Ovary (tissue), 9 donors: Measurements from ENCODE around the gene CYP27B1. TPM values are rescaled to one million over a fixed set of nuclear protein-coding genes. Genes with fewer than 3 reads are reported as not detected.

Source experiments
- DNase-seq, 5 donors: peaks; one replicate each; pipeline ENCODE4 v3.0.0-alpha.2; 2019 to 2020
- H3K27ac ChIP-seq, 2 donors: fragments of 200-600 bp; one replicate each; pipeline versions ENCODE4 v1.5.1 to v1.8.0; 2019 to 2022
- H3K27me3 ChIP-seq: fragments of 200-600 bp; one replicate; pipeline ENCODE4 v1.8.0; 2022
- H3K36me3 ChIP-seq: fragments of 200-600 bp; sonication (generic); one replicate; pipeline ENCODE4 v1.5.1; 2019
- H3K4me1 ChIP-seq: one replicate; pipeline ENCODE4 v1.8.1; 2013; ENCODE audit warnings: mild to moderate bottlenecking, moderate library complexity; ENCODE audit not compliant: insufficient read depth
- H3K4me3 ChIP-seq: fragments of 200-600 bp; sonication (generic); one replicate; pipeline ENCODE4 v1.5.1; 2017
- H3K9me3 ChIP-seq, 2 donors: fragments of 200-600 bp in 1 of 2; sonication (generic) in 1 of 2; one replicate each; pipeline versions ENCODE4 v1.5.1 to v1.8.1; 2013 to 2019; ENCODE audit warnings: mild to moderate bottlenecking in 1 of 2, moderate library complexity in 1 of 2
- EP300 ChIP-seq: sonication (generic); formaldehyde crosslinking; IDR thresholded peaks from one replicate; pipeline ENCODE4 v1.6.1; 2017; ENCODE audit warnings: antibody characterized with exemption
- POLR2A ChIP-seq: fragments of 450-650 bp; IDR thresholded peaks from one replicate; pipeline ENCODE4 v1.6.1; 2017; ENCODE audit warnings: antibody characterized with exemption, mild to moderate bottlenecking, moderate library complexity
- WGBS, 3 donors: extraction: QIAGEN DNeasy Blood & Tissue Kit in 1 of 3; methylation state at CpG; one replicate each; pipeline versions ENCODE4 v1.1.5 to v1.1.7; 2013 to 2017; 5-methylcytosine and 5-hydroxymethylcytosine counted together
- intact Hi-C, 4 donors: fragments of 100-400 bp; cut with DNase I; formaldehyde crosslinking; loops; one replicate each; pipeline versions ENCODE4 v1.11.0 to v1.15.1; 2022 to 2023
- polyA plus RNA-seq, 2 donors: library from polyadenylated mRNA; stranded (reverse); fragments of 200-250 nt in 1 of 2; fragments of 350-450 nt in 1 of 2; fragmentation: Illumina TruSeq in 1 of 2; extraction: RNeasy Lipid Tissue Mini Kit (QIAGEN cat#74804) in 1 of 2; gene quantifications; one replicate each; pipeline ENCODE4 v1.2.3, GENCODE V29; 2013 to 2014
- total RNA-seq, 7 donors: library from RNA; depleted of rRNA in 2 of 7; stranded (reverse); fragments of >200 nt in 2 of 7; fragmentation: NEBNext Ultra II Directional in 3 of 7; extraction: Animal tissue kit (Norgen Biotek cat#: 25700) in 3 of 7; gene quantifications; one replicate each; pipeline versions ENCODE4 v1.1.0 to v1.2.4, GENCODE V29; 2016 to 2023
- TF ChIP-seq, protein P1 (sequence below), 3 donors: fragments of 450-650 bp in 2 of 3; fragments of 200-600 bp in 1 of 3; IDR thresholded peaks; one replicate each; pipeline versions ENCODE4 v1.5.1 to v1.8.0; 2016 to 2022; ENCODE audit warnings: antibody characterized with exemption in 3 of 3, mild to moderate bottlenecking in 1 of 3
- donor health status: DM: no; HTN: no; CAD: no; lungs with moderate emphysema.
- donor health status: DM: no; HTN: no; CAD: no.
- donor health status: Bipolar disorder and iron deficiency.
- donor health status: DM: yes; HTN: yes; CAD: no.
- donor health status: DM: no; HTN: no; CAD: no.
- donor health status: DM: yes; HTN: yes; CAD: no.

Gene CYP27B1
- total and polyA plus RNA-seq, 9 donors: 0.12 to 2.5 (median 0.92) TPM

GRCh38 chr12:57769594-57769993, 2.7 kb upstream of the CYP27B1 start:
- peaks cover 14% of the 10 kb centered on the region for H3K4me1 ChIP-seq
- H3K27ac ChIP-seq: no peak overlapping the region

DNA sequence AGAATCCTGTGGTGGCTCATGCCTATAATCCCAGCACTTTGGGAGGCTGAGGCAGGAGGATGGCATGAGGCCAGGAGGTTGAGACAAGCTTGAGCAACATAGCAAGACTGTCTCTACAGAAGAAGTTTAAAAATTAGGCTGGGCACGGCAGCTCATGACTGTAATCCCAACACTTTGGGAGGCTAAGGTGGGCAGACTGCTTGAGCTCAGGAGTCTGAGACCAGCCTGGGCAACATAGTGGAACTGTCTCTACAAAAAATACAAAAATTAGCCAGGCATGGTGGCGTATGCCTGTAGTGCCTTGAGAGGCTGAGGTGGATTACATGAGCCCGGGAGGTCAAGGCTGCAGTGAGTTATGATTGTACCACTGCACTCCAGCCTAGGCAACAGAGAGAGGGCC, 998 bp upstream of the CYP27B1 start:
- peaks cover 14% of the 10 kb centered on the region for H3K4me1 ChIP-seq
- no peak for TF ChIP-seq POLR2A
- H3K4me3 ChIP-seq: no peak overlapping the region
- 83 to 88% (median 87%) methylated on average over 3 of the region's 3 CpGs for WGBS, 3 donors
- no peaks in the 10 kb centered on the region for H3K36me3 ChIP-seq
- H3K27ac ChIP-seq: no peak overlapping the region
- H3K9me3 ChIP-seq: no peaks in the 10 kb centered on the region
- H3K27me3 ChIP-seq: no peaks in the 10 kb centered on the region
- DNase-seq: no peak
- intact Hi-C loops: no loop called here

More at GRCh38 chr12:57769594-57769993, 2.7 kb upstream of the CYP27B1 start:
- intact Hi-C loops: no loop called here
- Histone ChIP-seq H3K36me3 (no peaks in the 10 kb centered on the region), H3K9me3 (no peaks in the 10 kb centered on the region), H3K27me3 (no peaks in the 10 kb centered on the region), H3K4me3 (no peak overlapping the region)
- WGBS, 3 donors: 94 to 96% (median 95%) methylated on average over 11 of the region's 11 CpGs
- DNase-seq: no peak
- no peak for TF ChIP-seq EP300
- TF ChIP-seq, protein P1, sequence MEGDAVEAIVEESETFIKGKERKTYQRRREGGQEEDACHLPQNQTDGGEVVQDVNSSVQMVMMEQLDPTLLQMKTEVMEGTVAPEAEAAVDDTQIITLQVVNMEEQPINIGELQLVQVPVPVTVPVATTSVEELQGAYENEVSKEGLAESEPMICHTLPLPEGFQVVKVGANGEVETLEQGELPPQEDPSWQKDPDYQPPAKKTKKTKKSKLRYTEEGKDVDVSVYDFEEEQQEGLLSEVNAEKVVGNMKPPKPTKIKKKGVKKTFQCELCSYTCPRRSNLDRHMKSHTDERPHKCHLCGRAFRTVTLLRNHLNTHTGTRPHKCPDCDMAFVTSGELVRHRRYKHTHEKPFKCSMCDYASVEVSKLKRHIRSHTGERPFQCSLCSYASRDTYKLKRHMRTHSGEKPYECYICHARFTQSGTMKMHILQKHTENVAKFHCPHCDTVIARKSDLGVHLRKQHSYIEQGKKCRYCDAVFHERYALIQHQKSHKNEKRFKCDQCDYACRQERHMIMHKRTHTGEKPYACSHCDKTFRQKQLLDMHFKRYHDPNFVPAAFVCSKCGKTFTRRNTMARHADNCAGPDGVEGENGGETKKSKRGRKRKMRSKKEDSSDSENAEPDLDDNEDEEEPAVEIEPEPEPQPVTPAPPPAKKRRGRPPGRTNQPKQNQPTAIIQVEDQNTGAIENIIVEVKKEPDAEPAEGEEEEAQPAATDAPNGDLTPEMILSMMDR (IDR thresholded peaks at IDR 0.05): no peak

- peaks cover 14% of the 10 kb centered on the region for H3K4me1 ChIP-seq
- H3K27me3 ChIP-seq: no peaks in the 10 kb centered on the region
- H3K9me3 ChIP-seq: no peaks in the 10 kb centered on the region
- H3K36me3 ChIP-seq: no peaks in the 10 kb centered on the region
- no peak for TF ChIP-seq POLR2A
- TF ChIP-seq EP300: no peak
- TF ChIP-seq, protein P1 (IDR thresholded peaks at IDR 0.05): no peak
- no peak for DNase-seq
- H3K27ac ChIP-seq: no peak overlapping the region
- intact Hi-C loops: no loop called here
- no peak overlapping the region for H3K4me3 ChIP-seq
Measured at GRCh38 chr12:57767305-57767698, 424 bp upstream of the CYP27B1 start.

DNA sequence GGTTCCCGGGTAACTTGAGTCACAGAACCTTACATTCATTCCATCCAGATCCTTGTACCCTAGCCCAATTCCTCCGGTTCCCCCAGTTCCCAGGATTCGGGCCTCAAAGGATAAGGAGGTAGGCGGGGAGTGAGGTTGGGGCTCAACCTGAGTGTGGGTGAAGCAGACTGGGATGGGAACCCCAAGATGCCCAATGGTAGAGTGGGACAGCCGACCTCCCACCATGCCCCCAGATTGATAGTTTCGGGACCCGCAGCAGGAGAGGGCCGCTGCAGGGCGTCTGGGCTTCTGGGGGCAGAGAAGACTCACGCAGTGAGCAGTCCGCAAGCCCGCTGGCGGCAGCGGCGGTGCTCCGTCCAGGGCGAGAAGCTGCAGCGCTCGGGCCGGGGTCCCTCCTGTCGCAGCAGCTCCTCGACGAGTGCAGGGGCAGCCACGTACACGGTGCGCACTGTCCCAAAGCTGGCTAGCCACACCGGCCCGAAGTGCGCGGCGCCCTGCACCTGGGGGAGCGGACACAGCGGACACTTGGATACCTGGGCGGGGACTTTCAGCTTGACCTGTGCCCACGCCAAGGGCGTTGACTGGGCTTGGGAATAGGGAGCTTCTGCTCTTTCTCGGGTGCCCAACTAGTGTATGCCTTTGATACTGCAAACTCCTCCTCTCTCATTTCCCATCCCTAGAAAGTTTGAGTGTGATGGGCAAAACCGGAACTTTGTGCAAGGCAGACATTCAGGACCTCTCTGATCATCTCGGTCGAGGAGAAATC, 997 bp downstream of the CYP27B1 start:
- H3K36me3 ChIP-seq: no peaks in the 10 kb centered on the region
- no peaks in the 10 kb centered on the region for H3K9me3 ChIP-seq
- 2 to 4% (median 2%) methylated on average over 20 to 40 of the region's 40 CpGs for WGBS, 3 donors
- DNase-seq: no peak
- no peak overlapping the region for H3K27ac ChIP-seq
- TF ChIP-seq, protein P1 (IDR thresholded peaks at IDR 0.05): no peak
- no peak for TF ChIP-seq EP300
- no peak for TF ChIP-seq POLR2A
- H3K27me3 ChIP-seq: no peaks in the 10 kb centered on the region
- peak overlapping the region; percentile 2 for H3K4me3 ChIP-seq
- peaks cover 12% of the 10 kb centered on the region for H3K4me1 ChIP-seq
- intact Hi-C loops: no loop called here

- Histone ChIP-seq H3K36me3 (no peaks in the 10 kb centered on the region), H3K27me3 (no peaks in the 10 kb centered on the region), H3K9me3 (no peaks in the 10 kb centered on the region), H3K27ac (no peak overlapping the region), H3K4me3 (peak overlapping the region; percentile 6), H3K4me1 (peaks cover 12% of the 10 kb centered on the region)
- no peak for DNase-seq
- WGBS, 3 donors: 1 to 2% (median 2%) methylated on average over 57 to 60 of the region's 60 CpGs
- TF ChIP-seq POLR2A (no peak), EP300 (no peak)
- TF ChIP-seq, protein P1 (IDR thresholded peaks at IDR 0.05): no peak
- intact Hi-C loops: no loop called here
Measured at GRCh38 chr12:57765003-57765697, 1.7 kb downstream of the CYP27B1 start.
